Measurements from ENCODE around the gene DARS2.

- TF ChIP-seq CTCF (IDR thresholded peaks at IDR 0.05), result no peak
- TF ChIP-seq POLR2A (IDR thresholded peaks at IDR 0.05), result no peak
Measured at GRCh38 chr1:173870252-173871075, 46.0 kb downstream of the DARS2 start.

Measured in testis (tissue), 2 donors.